ENCODE measurements around the gene TAF6L.
"Not testable (repeated sequence)": the region's sequence is repeated elsewhere in the genome, so short reads cannot be mapped to it uniquely, and the experiment has no call there.

TAF6L gene

GRCh38 chr11:62771144-62772021, at the start of gene TAF6L:
TSS of gene TAF6L (plus strand) at chr11:62771396. CDS start at chr11:62775784, 4,388 bp downstream.
- no peaks in the 10 kb centered on the region for H3K9me3 ChIP-seq (ENCODE audit: control insufficient read depth, low read length)
- peaks cover 19% of the 10 kb centered on the region for H3K4me1 ChIP-seq (ENCODE audit: control insufficient read depth, insufficient read depth, low read length)
- DNase-seq (ENCODE audit: low read depth) = peak; percentile 99

GRCh38 chr11:62721994-62722393, 49.2 kb upstream of the TAF6L start:
- peaks cover 34% of the 10 kb centered on the region for H3K4me1 ChIP-seq (ENCODE audit: control insufficient read depth, insufficient read depth, low read length)
- H3K36me3 ChIP-seq (ENCODE audit: control insufficient read depth, insufficient read depth, low read length, severe bottlenecking) = peaks cover 72% of the 10 kb centered on the region
- H3K9ac ChIP-seq (ENCODE audit: low read length) = peak overlapping the region; percentile 22
- H3K9me3 ChIP-seq (ENCODE audit: control insufficient read depth, low read length) = no peaks in the 10 kb centered on the region
- DNase-seq (ENCODE audit: low read depth) = no peak
- H3K4me3 ChIP-seq (ENCODE audit: low read length) = no peak overlapping the region
- no peaks in the 10 kb centered on the region for H3K27me3 ChIP-seq (replicated peaks; ENCODE audit: control insufficient read depth, insufficient read depth, low read length)

More at GRCh38 chr11:62771144-62772021, at the start of gene TAF6L:
- peak within 1 kb of the TSS; percentile 80 for H3K9ac ChIP-seq (ENCODE audit: low read length)
- no peaks in the 10 kb centered on the region for H3K27me3 ChIP-seq (replicated peaks; ENCODE audit: control insufficient read depth, insufficient read depth, low read length)
- peak within 1 kb of the TSS; percentile 85 for H3K4me3 ChIP-seq (ENCODE audit: low read length)
- peaks cover 21% of the 10 kb centered on the region for H3K36me3 ChIP-seq (ENCODE audit: control insufficient read depth, insufficient read depth, low read length, severe bottlenecking)

GRCh38 chr11:62724171-62724570, 47.0 kb upstream of the TAF6L start:
- H3K36me3 ChIP-seq (ENCODE audit: control insufficient read depth, insufficient read depth, low read length, severe bottlenecking) = peaks cover 50% of the 10 kb centered on the region
- peak overlapping the region; percentile 99 for H3K9ac ChIP-seq (ENCODE audit: low read length)
- DNase-seq (ENCODE audit: low read depth) = no peak
- H3K9me3 ChIP-seq (ENCODE audit: control insufficient read depth, low read length) = no peaks in the 10 kb centered on the region
- H3K27me3 ChIP-seq (replicated peaks; ENCODE audit: control insufficient read depth, insufficient read depth, low read length) = no peaks in the 10 kb centered on the region
- H3K4me3 ChIP-seq (ENCODE audit: low read length) = peak overlapping the region; percentile 95
- H3K4me1 ChIP-seq (ENCODE audit: control insufficient read depth, insufficient read depth, low read length) = peaks cover 30% of the 10 kb centered on the region

- peak; percentile 28 for DNase-seq (ENCODE audit: low read depth)
- H3K4me1 ChIP-seq (ENCODE audit: control insufficient read depth, insufficient read depth, low read length) = peaks cover 28% of the 10 kb centered on the region
- H3K36me3 ChIP-seq (ENCODE audit: control insufficient read depth, insufficient read depth, low read length, severe bottlenecking) = peaks cover 36% of the 10 kb centered on the region
- H3K27me3 ChIP-seq (replicated peaks; ENCODE audit: control insufficient read depth, insufficient read depth, low read length) = no peaks in the 10 kb centered on the region
- H3K9me3 ChIP-seq (ENCODE audit: control insufficient read depth, low read length) = no peaks in the 10 kb centered on the region
- H3K9ac ChIP-seq (ENCODE audit: low read length) = peak overlapping the region; percentile 99
- peak overlapping the region; percentile 95 for H3K4me3 ChIP-seq (ENCODE audit: low read length)
These were observed 45.5 kb upstream of the TAF6L start for GRCh38 chr11:62725646-62726045.

- H3K27me3 ChIP-seq (replicated peaks; ENCODE audit: control insufficient read depth, insufficient read depth, low read length) = no peaks in the 10 kb centered on the region
- peaks cover 28% of the 10 kb centered on the region for H3K4me1 ChIP-seq (ENCODE audit: control insufficient read depth, insufficient read depth, low read length)
- H3K4me3 ChIP-seq (ENCODE audit: low read length) = peak overlapping the region; percentile 95
- no peaks in the 10 kb centered on the region for H3K9me3 ChIP-seq (ENCODE audit: control insufficient read depth, low read length)
- H3K36me3 ChIP-seq (ENCODE audit: control insufficient read depth, insufficient read depth, low read length, severe bottlenecking) = peaks cover 29% of the 10 kb centered on the region
- DNase-seq (ENCODE audit: low read depth) = no peak
- peak overlapping the region; percentile 99 for H3K9ac ChIP-seq (ENCODE audit: low read length)
These were observed 44.9 kb upstream of the TAF6L start for GRCh38 chr11:62726156-62726914.

- Histone ChIP-seq H3K4me1 (ENCODE audit: control insufficient read depth, insufficient read depth, low read length) (peaks cover 25% of the 10 kb centered on the region), H3K9me3 (ENCODE audit: control insufficient read depth, low read length) (no peaks in the 10 kb centered on the region), H3K27me3 (replicated peaks; ENCODE audit: control insufficient read depth, insufficient read depth, low read length) (no peaks in the 10 kb centered on the region), H3K9ac (ENCODE audit: low read length) (peak overlapping the region; percentile 99), H3K4me3 (ENCODE audit: low read length) (peak overlapping the region; percentile 95), H3K36me3 (ENCODE audit: control insufficient read depth, insufficient read depth, low read length, severe bottlenecking) (peaks cover 24% of the 10 kb centered on the region)
- no peak for DNase-seq (ENCODE audit: low read depth)
These were observed 44.4 kb upstream of the TAF6L start for GRCh38 chr11:62726915-62727164.

GRCh38 chr11:62727165-62727871, 43.9 kb upstream of the TAF6L start, which contains the start of gene HNRNPUL2:
TSS of gene HNRNPUL2 (minus strand) at chr11:62727457. CDS start at chr11:62727156, 301 bp downstream.
- DNase-seq (ENCODE audit: low read depth) = peak; percentile 100
- Histone ChIP-seq H3K9me3 (ENCODE audit: control insufficient read depth, low read length) (no peaks in the 10 kb centered on the region), H3K4me1 (ENCODE audit: control insufficient read depth, insufficient read depth, low read length) (peaks cover 24% of the 10 kb centered on the region), H3K36me3 (ENCODE audit: control insufficient read depth, insufficient read depth, low read length, severe bottlenecking) (peaks cover 19% of the 10 kb centered on the region), H3K9ac (ENCODE audit: low read length) (peak within 1 kb of the TSS; percentile 99), H3K4me3 (ENCODE audit: low read length) (peak within 1 kb of the TSS; percentile 95), H3K27me3 (replicated peaks; ENCODE audit: control insufficient read depth, insufficient read depth, low read length) (no peaks in the 10 kb centered on the region)

GRCh38 chr11:62727872-62728170, 43.4 kb upstream of the TAF6L start:
- Histone ChIP-seq H3K9me3 (ENCODE audit: control insufficient read depth, low read length) (no peaks in the 10 kb centered on the region), H3K9ac (ENCODE audit: low read length) (peak overlapping the region; percentile 99), H3K4me1 (ENCODE audit: control insufficient read depth, insufficient read depth, low read length) (peaks cover 24% of the 10 kb centered on the region), H3K36me3 (ENCODE audit: control insufficient read depth, insufficient read depth, low read length, severe bottlenecking) (peaks cover 14% of the 10 kb centered on the region), H3K27me3 (replicated peaks; ENCODE audit: control insufficient read depth, insufficient read depth, low read length) (no peaks in the 10 kb centered on the region), H3K4me3 (ENCODE audit: low read length) (peak overlapping the region; percentile 95)
- peak; percentile 99 for DNase-seq (ENCODE audit: low read depth)

- Histone ChIP-seq H3K4me1 (ENCODE audit: control insufficient read depth, insufficient read depth, low read length) (peaks cover 27% of the 10 kb centered on the region), H3K9ac (ENCODE audit: low read length) (peak within 1 kb of the TSS; percentile 99), H3K9me3 (ENCODE audit: control insufficient read depth, low read length) (no peaks in the 10 kb centered on the region), H3K36me3 (ENCODE audit: control insufficient read depth, insufficient read depth, low read length, severe bottlenecking) (peaks cover 13% of the 10 kb centered on the region), H3K27me3 (replicated peaks; ENCODE audit: control insufficient read depth, insufficient read depth, low read length) (no peaks in the 10 kb centered on the region), H3K4me3 (ENCODE audit: low read length) (peak within 1 kb of the TSS; percentile 95)
- DNase-seq (ENCODE audit: low read depth) = peak; percentile 96
These were observed 42.8 kb upstream of the TAF6L start, which contains the start of gene TTC9C for GRCh38 chr11:62728171-62728988. TSS of gene TTC9C (plus strand) at chr11:62728486. CDS start at chr11:62728849, 363 bp downstream.

- H3K4me3 ChIP-seq (ENCODE audit: low read length) = peak overlapping the region; percentile 95
- peaks cover 12% of the 10 kb centered on the region for H3K36me3 ChIP-seq (ENCODE audit: control insufficient read depth, insufficient read depth, low read length, severe bottlenecking)
- H3K4me1 ChIP-seq (ENCODE audit: control insufficient read depth, insufficient read depth, low read length) = peaks cover 13% of the 10 kb centered on the region
- not testable (repeated sequence) for DNase-seq (ENCODE audit: low read depth); H3K27me3 ChIP-seq (replicated peaks; ENCODE audit: control insufficient read depth, insufficient read depth, low read length); H3K9me3 ChIP-seq (ENCODE audit: control insufficient read depth, low read length)
- peak overlapping the region; percentile 99 for H3K9ac ChIP-seq (ENCODE audit: low read length)
These were observed 41.1 kb upstream of the TAF6L start for GRCh38 chr11:62730076-62730475.

Data from adipocyte (in vitro differentiated cells).